Hepatocyte (in vitro differentiated cells): ENCODE measurements around the gene BROX.

Experiments used
- CTCF ChIP-seq: fragments of 200-600 bp; sonication (generic); IDR thresholded peaks from 2 replicates; pipeline ENCODE4 v1.5.1; 2016; ENCODE audit warnings: antibody characterized with exemption, mild to moderate bottlenecking; ENCODE audit not compliant: poor library complexity
- EZH2 ChIP-seq: fragments of 200-600 bp; sonication (generic); IDR thresholded peaks from 2 replicates; pipeline ENCODE4 v1.6.1; 2016; ENCODE audit warnings: antibody characterized with exemption, mild to moderate bottlenecking, borderline replicate concordance

DNA sequence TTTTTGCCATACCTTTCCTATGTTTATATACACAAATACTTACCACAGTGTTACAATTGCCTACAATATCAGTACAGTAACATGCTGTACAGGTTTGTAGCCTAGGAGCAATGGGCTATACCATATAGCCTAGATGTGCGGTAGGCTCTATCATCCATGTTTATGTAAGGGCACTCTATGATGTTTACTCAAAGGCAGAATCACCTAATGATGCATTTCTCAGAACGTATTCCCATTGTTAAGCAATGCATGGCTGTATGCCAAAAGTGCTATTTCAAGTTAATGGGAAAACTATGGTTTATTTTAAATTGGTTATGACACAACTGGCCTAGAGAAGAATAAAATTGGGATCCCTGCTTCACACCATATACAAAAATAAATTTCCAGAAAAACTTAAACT lies 65.6 kb downstream of the BROX start:
- TF ChIP-seq CTCF (no peak), EZH2 (no peak)
